Adrenal gland (tissue), 12 donors: ENCODE results near the gene NR2F1. TPM values are rescaled to one million over a fixed set of nuclear protein-coding genes. Genes with fewer than 3 reads are reported as not detected.
A peak's percentile ranks its signal among the peaks of the same experiment; 100 is the strongest.

Experiments used
- DNase-seq, 7 donors: peaks; one replicate each; pipeline ENCODE4 v3.0.0-alpha.2; 2019 to 2020
- H3K27ac ChIP-seq, 5 donors: fragments of 200-600 bp; sonication (generic) in 4 of 5; 1 replicate in 3 of 5; 2 replicates in 2 of 5; pipeline versions ENCODE4 v1.5.1 to v1.8.0; 2016 to 2020; ENCODE audit warnings: mild to moderate bottlenecking in 1 of 5
- H3K27me3 ChIP-seq: fragments of 200-600 bp; 2 replicates; pipeline ENCODE4 v1.8.0; 2021
- H3K36me3 ChIP-seq, 2 donors: fragments of 200-600 bp; replicated peaks in 1 of 2; 1 replicate in 1 of 2; 2 replicates in 1 of 2; pipeline versions ENCODE4 v1.5.1 to v1.8.0; 2018 to 2022
- H3K4me1 ChIP-seq, 2 donors: fragments of 200-600 bp; replicated peaks in 1 of 2; 1 replicate in 1 of 2; 2 replicates in 1 of 2; pipeline versions ENCODE4 v1.5.1 to v1.8.0; 2018 to 2021
- H3K4me3 ChIP-seq, 4 donors: fragments of 200-600 bp; sonication (generic) in 3 of 4; one replicate each; pipeline ENCODE4 v1.5.1; 2016 to 2018
- H3K9me3 ChIP-seq, 3 donors: fragments of 200-600 bp; sonication (generic) in 1 of 3; replicated peaks in 1 of 3; 1 replicate in 2 of 3; 2 replicates in 1 of 3; pipeline versions ENCODE4 v1.5.1 to v1.8.0; 2016 to 2021
- POLR2A ChIP-seq, 2 donors: fragments of 450-650 bp; IDR thresholded peaks; one replicate each; pipeline ENCODE4 v1.6.1; 2017; ENCODE audit warnings: antibody characterized with exemption in 2 of 2, mild to moderate bottlenecking in 2 of 2, moderate library complexity in 1 of 2
- WGBS, 4 donors: extraction: QIAGEN DNeasy Blood & Tissue Kit in 2 of 4; methylation state at CpG; one replicate each; pipeline versions ENCODE4 v1.1.5 to v1.1.7; 2013 to 2017; 5-methylcytosine and 5-hydroxymethylcytosine counted together
- intact Hi-C, 2 donors: fragments of 100-400 bp; cut with DNase I; formaldehyde crosslinking; loops; one replicate each; pipeline versions ENCODE4 v1.14.1 to v1.15.0; 2022 to 2023
- polyA plus RNA-seq, 3 donors: library from polyadenylated mRNA; stranded (reverse); fragments of 200-250 nt in 2 of 3; fragments of 350-450 nt in 1 of 3; fragmentation: Illumina TruSeq in 1 of 3; extraction: RNeasy Lipid Tissue Mini Kit (QIAGEN cat#74804) in 1 of 3; gene quantifications; one replicate each; pipeline ENCODE4 v1.2.3, GENCODE V29; 2013 to 2014
- total RNA-seq, 9 donors: library from RNA; depleted of rRNA in 4 of 9; stranded (reverse); fragments of >200 nt in 4 of 9; fragments of 120-200 nt in 1 of 9; fragmentation: NEBNext Ultra II Directional in 1 of 9; extraction: Animal tissue kit (Norgen Biotek cat#: 25700) in 1 of 9; gene quantifications; one replicate each; pipeline versions ENCODE4 v1.1.0 to v1.2.4, GENCODE V29; 2013 to 2023
- TF ChIP-seq, protein P1 (sequence below), 6 experiments: fragments of 450-650 bp in 4 of 6; fragments of 200-600 bp in 2 of 6; sonication (generic) in 1 of 6; IDR thresholded peaks; 1 replicate in 5 of 6; 2 replicates in 1 of 6; pipeline versions ENCODE4 v1.5.1 to v1.8.0; 2016 to 2021; ENCODE audit warnings: antibody characterized with exemption in 6 of 6, mild to moderate bottlenecking in 2 of 6, moderate library complexity in 1 of 6
- donor health status: healthy with polysubstance abuse.
- donor health status: Bipolar disorder and iron deficiency.
- donor health status: DM: yes; HTN: yes; CAD: no.
- donor health status: DM: no; HTN: no; CAD: no.
- donor health status: DM: no; HTN: no; CAD: no.
- donor health status: DM: yes; HTN: yes; CAD: no.

NR2F1 gene
- total and polyA plus RNA-seq, 12 donors: 22.4 to 195 (median 68.2) TPM

- Histone ChIP-seq H3K4me1 (peaks cover 0 to 3% of the 10 kb centered on the region in 2 donors), H3K4me3 (peak overlapping the region in 2 of 4 donors; percentile 7 to 56), H3K27ac (peak overlapping the region in 1 of 5 donors; percentile 73), H3K9me3 (no peaks in the 10 kb centered on the region), H3K36me3 (no peaks in the 10 kb centered on the region), H3K27me3 (peaks cover 31% of the 10 kb centered on the region)
- intact Hi-C loops: loop anchor here in 1 of 2 donors (5.0 kb wide), 1 partner anchor 192 kb away; no protein-coding TSS in a partner anchor
- TF ChIP-seq POLR2A (IDR thresholded peaks at IDR 0.05): no peak
- TF ChIP-seq, protein P1, sequence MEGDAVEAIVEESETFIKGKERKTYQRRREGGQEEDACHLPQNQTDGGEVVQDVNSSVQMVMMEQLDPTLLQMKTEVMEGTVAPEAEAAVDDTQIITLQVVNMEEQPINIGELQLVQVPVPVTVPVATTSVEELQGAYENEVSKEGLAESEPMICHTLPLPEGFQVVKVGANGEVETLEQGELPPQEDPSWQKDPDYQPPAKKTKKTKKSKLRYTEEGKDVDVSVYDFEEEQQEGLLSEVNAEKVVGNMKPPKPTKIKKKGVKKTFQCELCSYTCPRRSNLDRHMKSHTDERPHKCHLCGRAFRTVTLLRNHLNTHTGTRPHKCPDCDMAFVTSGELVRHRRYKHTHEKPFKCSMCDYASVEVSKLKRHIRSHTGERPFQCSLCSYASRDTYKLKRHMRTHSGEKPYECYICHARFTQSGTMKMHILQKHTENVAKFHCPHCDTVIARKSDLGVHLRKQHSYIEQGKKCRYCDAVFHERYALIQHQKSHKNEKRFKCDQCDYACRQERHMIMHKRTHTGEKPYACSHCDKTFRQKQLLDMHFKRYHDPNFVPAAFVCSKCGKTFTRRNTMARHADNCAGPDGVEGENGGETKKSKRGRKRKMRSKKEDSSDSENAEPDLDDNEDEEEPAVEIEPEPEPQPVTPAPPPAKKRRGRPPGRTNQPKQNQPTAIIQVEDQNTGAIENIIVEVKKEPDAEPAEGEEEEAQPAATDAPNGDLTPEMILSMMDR (IDR thresholded peaks at IDR 0.05): no peak
- 66 to 75% (median 69%) methylated on average over 10 of the region's 10 CpGs for WGBS, 4 donors
- no peak for DNase-seq
These were observed 21.9 kb downstream of the NR2F1 start for GRCh38 chr5:93604644-93605515.

- H3K27ac ChIP-seq: no peak overlapping the region
- no peak overlapping the region for H3K4me3 ChIP-seq
- H3K36me3 ChIP-seq: no peaks in the 10 kb centered on the region
- no peaks in the 10 kb centered on the region for H3K9me3 ChIP-seq
- DNase-seq: no peak
- peaks cover 44% of the 10 kb centered on the region for H3K27me3 ChIP-seq
- no peak for TF ChIP-seq POLR2A (IDR thresholded peaks at IDR 0.05)
- TF ChIP-seq, protein P1 (IDR thresholded peaks at IDR 0.05): no peak
- intact Hi-C loops: loop anchor here in 1 of 2 donors (5.0 kb wide), 1 partner anchor 191 kb away; no protein-coding TSS in a partner anchor
- H3K4me1 ChIP-seq: peaks cover 0 to 3% of the 10 kb centered on the region in 2 donors
These were observed 23.3 kb downstream of the NR2F1 start for GRCh38 chr5:93606382-93606752.

- H3K4me1 ChIP-seq: peaks cover 0 to 3% of the 10 kb centered on the region in 2 donors
- intact Hi-C loops: loop anchor here in 1 of 2 donors (5.0 kb wide), 1 partner anchor 190 kb away; no protein-coding TSS in a partner anchor
- no peaks in the 10 kb centered on the region for H3K9me3 ChIP-seq
- H3K27me3 ChIP-seq: peaks cover 46% of the 10 kb centered on the region
- peak overlapping the region in 1 of 5 donors; percentile 6 for H3K27ac ChIP-seq
- no peaks in the 10 kb centered on the region for H3K36me3 ChIP-seq
- 23 to 29% (median 26%) methylated on average over 19 of the region's 19 CpGs for WGBS, 4 donors
- H3K4me3 ChIP-seq: peak overlapping the region in 1 of 4 donors; percentile 12
- TF ChIP-seq POLR2A (IDR thresholded peaks at IDR 0.05): no peak
- TF ChIP-seq, protein P1 (IDR thresholded peaks at IDR 0.05): peak; percentile 15 to 50 (median 44)
- peak in 4 of 7 donors; percentile 43 to 70 (median 60) for DNase-seq
These were observed 24.6 kb downstream of the NR2F1 start for GRCh38 chr5:93607367-93608258.

DNA sequence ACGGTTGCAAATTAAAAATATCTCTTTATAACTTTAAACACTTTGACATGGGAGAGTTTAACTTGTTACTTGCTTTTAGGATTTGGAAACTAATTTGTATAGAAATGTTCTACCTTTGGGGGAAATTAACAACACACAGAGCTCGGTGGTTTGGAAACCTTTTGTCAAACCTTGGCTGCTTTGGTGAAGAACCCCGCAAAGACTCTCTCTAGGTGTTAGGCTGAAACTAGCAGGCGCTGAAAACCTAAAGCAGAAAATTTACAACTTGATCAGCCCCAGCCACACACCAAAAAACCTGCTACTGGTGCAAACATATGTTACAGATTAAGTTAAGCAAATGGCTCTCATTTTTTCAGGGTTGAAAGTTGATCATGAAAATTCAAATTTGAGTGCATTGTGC is 25.8 kb downstream of the NR2F1 start:
- peaks cover 0 to 3% of the 10 kb centered on the region in 2 donors for H3K4me1 ChIP-seq
- H3K27me3 ChIP-seq: peaks cover 46% of the 10 kb centered on the region
- no peak overlapping the region for H3K4me3 ChIP-seq
- TF ChIP-seq, protein P1 (IDR thresholded peaks at IDR 0.05): no peak
- TF ChIP-seq POLR2A (IDR thresholded peaks at IDR 0.05): no peak
- WGBS, 4 donors: 66 to 83% (median 68%) methylated on average over 4 of the region's 4 CpGs
- no peaks in the 10 kb centered on the region for H3K36me3 ChIP-seq
- H3K27ac ChIP-seq: no peak overlapping the region
- H3K9me3 ChIP-seq: no peaks in the 10 kb centered on the region
- intact Hi-C loops: loop anchor here in 1 of 2 donors (5.0 kb wide), 1 partner anchor 188 kb away; no protein-coding TSS in a partner anchor
- no peak for DNase-seq
